ENCODE measurements around the gene ZNF296. TPM values are rescaled to one million over a fixed set of nuclear protein-coding genes. Genes with fewer than 3 reads are reported as not detected.

Gene ZNF296
- total RNA-seq, 1 donor from 2014 or later, result 0.54 TPM

- H3K27ac Mint-ChIP-seq (ENCODE audit: unreplicated experiment), result no peak overlapping the region
- H3K36me3 Mint-ChIP-seq (ENCODE audit: low read depth, unreplicated experiment), result peaks cover 22% of the 10 kb centered on the region
- H3K27me3 Mint-ChIP-seq (ENCODE audit: unreplicated experiment), result peaks cover 2% of the 10 kb centered on the region
- H3K4me1 Mint-ChIP-seq (ENCODE audit: unreplicated experiment), result no peaks in the 10 kb centered on the region
- H3K9me3 Mint-ChIP-seq (ENCODE audit: unreplicated experiment), result no peaks in the 10 kb centered on the region
- TF ChIP-seq CTCF (IDR thresholded peaks at IDR 0.05; ENCODE audit: unreplicated experiment), result no peak
- DNase-seq (ENCODE audit: low spot score), result no peak
- peak overlapping the region; percentile 42 for H3K4me3 Mint-ChIP-seq (ENCODE audit: unreplicated experiment)
Measured at GRCh38 chr19:45070214-45070613, 6.1 kb downstream of the ZNF296 start.

- Mint-ChIP-seq H3K27me3 (ENCODE audit: unreplicated experiment) (peaks cover 2% of the 10 kb centered on the region), H3K4me3 (ENCODE audit: unreplicated experiment) (no peak overlapping the region), H3K27ac (ENCODE audit: unreplicated experiment) (no peak overlapping the region), H3K4me1 (ENCODE audit: unreplicated experiment) (no peaks in the 10 kb centered on the region), H3K9me3 (ENCODE audit: unreplicated experiment) (no peaks in the 10 kb centered on the region), H3K36me3 (ENCODE audit: low read depth, unreplicated experiment) (peaks cover 25% of the 10 kb centered on the region)
- DNase-seq (ENCODE audit: low spot score), result no peak
- TF ChIP-seq CTCF (IDR thresholded peaks at IDR 0.05; ENCODE audit: unreplicated experiment), result no peak
Measured at GRCh38 chr19:45069056-45069455, 7.2 kb downstream of the ZNF296 start.

- no peak overlapping the region for H3K27ac Mint-ChIP-seq (ENCODE audit: unreplicated experiment)
- H3K4me1 Mint-ChIP-seq (ENCODE audit: unreplicated experiment), result no peaks in the 10 kb centered on the region
- DNase-seq (ENCODE audit: low spot score), result no peak
- no peak overlapping the region for H3K4me3 Mint-ChIP-seq (ENCODE audit: unreplicated experiment)
- no peak for TF ChIP-seq CTCF (IDR thresholded peaks at IDR 0.05; ENCODE audit: unreplicated experiment)
- H3K36me3 Mint-ChIP-seq (ENCODE audit: low read depth, unreplicated experiment), result peaks cover 26% of the 10 kb centered on the region
- no peaks in the 10 kb centered on the region for H3K9me3 Mint-ChIP-seq (ENCODE audit: unreplicated experiment)
- H3K27me3 Mint-ChIP-seq (ENCODE audit: unreplicated experiment), result peaks cover 2% of the 10 kb centered on the region
Measured at GRCh38 chr19:45068041-45068440, 8.2 kb downstream of the ZNF296 start.

GRCh38 chr19:45066921-45067661, 9.2 kb downstream of the ZNF296 start:
- TF ChIP-seq CTCF (IDR thresholded peaks at IDR 0.05; ENCODE audit: unreplicated experiment), result no peak
- Mint-ChIP-seq H3K4me3 (ENCODE audit: unreplicated experiment) (peak overlapping the region; percentile 47), H3K27me3 (ENCODE audit: unreplicated experiment) (peaks cover 2% of the 10 kb centered on the region), H3K9me3 (ENCODE audit: unreplicated experiment) (no peaks in the 10 kb centered on the region), H3K27ac (ENCODE audit: unreplicated experiment) (no peak overlapping the region), H3K4me1 (ENCODE audit: unreplicated experiment) (no peaks in the 10 kb centered on the region), H3K36me3 (ENCODE audit: low read depth, unreplicated experiment) (peaks cover 31% of the 10 kb centered on the region)
- no peak for DNase-seq (ENCODE audit: low spot score)
